Measurements from ENCODE around the gene DACT3. TPM values are rescaled to one million over a fixed set of nuclear protein-coding genes. Genes with fewer than 3 reads are reported as not detected.

The DACT3 gene
- total RNA-seq, 1 donor from 2014 or later: 0.75 TPM

- peak overlapping the region; percentile 33 for H3K4me3 Mint-ChIP-seq
- Histone ChIP-seq H3K4me1 (peaks cover 10% of the 10 kb centered on the region), H3K79me2 (ENCODE audit: low read depth) (no peaks in the 10 kb centered on the region), H2AFZ (replicated peaks) (no peak overlapping the region), H3K4me2 (no peak overlapping the region), H3K4me3 (no peak overlapping the region), H3K9me3 (ENCODE audit: low read depth) (no peaks in the 10 kb centered on the region), H3K36me3 (no peaks in the 10 kb centered on the region), H3K9ac (no peak overlapping the region), H4K20me1 (ENCODE audit: low read depth) (no peaks in the 10 kb centered on the region), H3F3A (ENCODE audit: low read depth) (no peaks in the 10 kb centered on the region), H3K27me3 (peaks cover 1% of the 10 kb centered on the region), H3K27ac (no peak overlapping the region)
- TF ChIP-seq EZH2 (IDR thresholded peaks at IDR 0.05) (no peak), EZH2phosphoT487 (IDR thresholded peaks at IDR 0.05) (no peak)
- TF ChIP-seq, protein P1, sequence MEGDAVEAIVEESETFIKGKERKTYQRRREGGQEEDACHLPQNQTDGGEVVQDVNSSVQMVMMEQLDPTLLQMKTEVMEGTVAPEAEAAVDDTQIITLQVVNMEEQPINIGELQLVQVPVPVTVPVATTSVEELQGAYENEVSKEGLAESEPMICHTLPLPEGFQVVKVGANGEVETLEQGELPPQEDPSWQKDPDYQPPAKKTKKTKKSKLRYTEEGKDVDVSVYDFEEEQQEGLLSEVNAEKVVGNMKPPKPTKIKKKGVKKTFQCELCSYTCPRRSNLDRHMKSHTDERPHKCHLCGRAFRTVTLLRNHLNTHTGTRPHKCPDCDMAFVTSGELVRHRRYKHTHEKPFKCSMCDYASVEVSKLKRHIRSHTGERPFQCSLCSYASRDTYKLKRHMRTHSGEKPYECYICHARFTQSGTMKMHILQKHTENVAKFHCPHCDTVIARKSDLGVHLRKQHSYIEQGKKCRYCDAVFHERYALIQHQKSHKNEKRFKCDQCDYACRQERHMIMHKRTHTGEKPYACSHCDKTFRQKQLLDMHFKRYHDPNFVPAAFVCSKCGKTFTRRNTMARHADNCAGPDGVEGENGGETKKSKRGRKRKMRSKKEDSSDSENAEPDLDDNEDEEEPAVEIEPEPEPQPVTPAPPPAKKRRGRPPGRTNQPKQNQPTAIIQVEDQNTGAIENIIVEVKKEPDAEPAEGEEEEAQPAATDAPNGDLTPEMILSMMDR (IDR thresholded peaks at IDR 0.05): no peak
- H3K27me3 Mint-ChIP-seq (ENCODE audit: insufficient read depth, low read depth): peaks cover 15% of the 10 kb centered on the region
- H3K9me3 Mint-ChIP-seq: no peaks in the 10 kb centered on the region
- DNase-seq (ENCODE audit: low spot score): no peak
- no peaks in the 10 kb centered on the region for H3K36me3 Mint-ChIP-seq
- peaks cover 26% of the 10 kb centered on the region for H3K4me1 Mint-ChIP-seq
- H3K27ac Mint-ChIP-seq: no peak overlapping the region
Observed at GRCh38 chr19:46626446-46626845, 34.5 kb downstream of the DACT3 start.

DNA sequence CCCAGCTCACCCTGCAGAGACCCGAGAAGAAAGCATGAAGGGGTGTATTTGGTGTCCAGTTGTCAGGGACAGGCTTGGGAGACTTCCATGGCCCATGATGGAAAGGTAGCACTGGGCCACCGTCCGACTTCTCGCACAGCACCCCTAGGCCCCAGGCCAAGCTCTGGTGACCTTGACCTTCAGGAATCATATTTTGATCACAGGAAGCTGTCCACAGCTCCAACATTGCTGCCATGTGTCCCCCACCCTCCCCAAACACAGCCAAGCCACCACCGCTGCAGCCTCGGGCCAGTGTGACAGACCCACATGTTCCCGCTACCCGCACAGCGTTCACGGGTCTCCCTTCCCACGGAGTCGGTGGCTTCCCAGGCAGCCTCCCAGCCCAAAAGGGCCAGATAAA, 35.3 kb downstream of the DACT3 start:
- no peak overlapping the region for H3K27ac Mint-ChIP-seq
- Histone ChIP-seq H4K20me1 (ENCODE audit: low read depth) (no peaks in the 10 kb centered on the region), H3K36me3 (no peaks in the 10 kb centered on the region), H3K79me2 (ENCODE audit: low read depth) (no peaks in the 10 kb centered on the region), H2AFZ (replicated peaks) (no peak overlapping the region), H3K27ac (no peak overlapping the region), H3K27me3 (no peaks in the 10 kb centered on the region), H3K9ac (no peak overlapping the region), H3K9me3 (ENCODE audit: low read depth) (no peaks in the 10 kb centered on the region), H3K4me2 (no peak overlapping the region), H3K4me1 (peaks cover 12% of the 10 kb centered on the region), H3K4me3 (no peak overlapping the region), H3F3A (ENCODE audit: low read depth) (peaks cover 5% of the 10 kb centered on the region)
- H3K4me3 Mint-ChIP-seq: no peak overlapping the region
- no peaks in the 10 kb centered on the region for H3K9me3 Mint-ChIP-seq
- no peaks in the 10 kb centered on the region for H3K36me3 Mint-ChIP-seq
- TF ChIP-seq, protein P1 (IDR thresholded peaks at IDR 0.05): no peak
- no peak for TF ChIP-seq EZH2 (IDR thresholded peaks at IDR 0.05)
- no peak for TF ChIP-seq EZH2phosphoT487 (IDR thresholded peaks at IDR 0.05)
- H3K4me1 Mint-ChIP-seq: peaks cover 26% of the 10 kb centered on the region
- no peak for DNase-seq (ENCODE audit: low spot score)
- H3K27me3 Mint-ChIP-seq (ENCODE audit: insufficient read depth, low read depth): peaks cover 15% of the 10 kb centered on the region

- H4K20me1 ChIP-seq (ENCODE audit: low read depth): no peaks in the 10 kb centered on the region
- Mint-ChIP-seq H3K9me3 (no peaks in the 10 kb centered on the region), H3K4me3 (no peak within 1 kb of the TSS), H3K27me3 (ENCODE audit: insufficient read depth, low read depth) (peaks cover 15% of the 10 kb centered on the region), H3K27ac (peak within 1 kb of the TSS; percentile 63), H3K4me1 (peaks cover 29% of the 10 kb centered on the region), H3K36me3 (no peaks in the 10 kb centered on the region)
- no peaks in the 10 kb centered on the region for H3K79me2 ChIP-seq (ENCODE audit: low read depth)
- no peak within 1 kb of the TSS for H3K9ac ChIP-seq
- H2AFZ ChIP-seq (replicated peaks): no peak within 1 kb of the TSS
- H3K36me3 ChIP-seq: no peaks in the 10 kb centered on the region
- TF ChIP-seq EZH2phosphoT487 (IDR thresholded peaks at IDR 0.05): no peak
- TF ChIP-seq, protein P1 (IDR thresholded peaks at IDR 0.05): no peak
- TF ChIP-seq EZH2 (IDR thresholded peaks at IDR 0.05): no peak
- H3K4me1 ChIP-seq: peaks cover 12% of the 10 kb centered on the region
- H3K9me3 ChIP-seq (ENCODE audit: low read depth): no peaks in the 10 kb centered on the region
- no peak within 1 kb of the TSS for H3K4me3 ChIP-seq
- H3K4me2 ChIP-seq: no peak within 1 kb of the TSS
- no peak for DNase-seq (ENCODE audit: low spot score)
- H3F3A ChIP-seq (ENCODE audit: low read depth): peaks cover 6% of the 10 kb centered on the region
- H3K27ac ChIP-seq: no peak within 1 kb of the TSS
- H3K27me3 ChIP-seq: no peaks in the 10 kb centered on the region
Observed at GRCh38 chr19:46624958-46625661, 35.9 kb downstream of the DACT3 start, which contains the start of gene PTGIR. PTGIR (minus strand) TSS chr19:46625089; CDS start chr19:46624225, 864 bp downstream.

All from neural progenitor cell (in vitro differentiated cells).